CD4-positive, alpha-beta T cell (primary cell): ENCODE measurements around the gene PCDHA7. TPM values are rescaled to one million over a fixed set of nuclear protein-coding genes. Genes with fewer than 3 reads are reported as not detected.

ENCODE experiments used
- ATAC-seq: fragments of 200-7000 bp; cut with Tn5 transposase; one replicate; pipeline ENCODE4 v1.10.0; 2022; ENCODE audit warnings: mild to moderate bottlenecking; ENCODE audit not compliant: poor library complexity
- CTCF ChIA-PET: fragments of 350-600 bp; sonication (Branson Sonifier 250); formaldehyde crosslinking; loops from one replicate; lab custom pipeline; 2021; ENCODE audit warnings: antibody characterized with exemption, inconsistent platforms; lab: Charles Lee
- POLR2A ChIA-PET: fragments of 350-600 bp; sonication (Branson Sonifier 250); formaldehyde crosslinking; loops from one replicate; lab custom pipeline; 2021; ENCODE audit warnings: antibody characterized with exemption, inconsistent platforms; lab: Charles Lee
- DNase-seq, 14 experiments: peaks; one replicate each; pipeline ENCODE4 v3.0.0-alpha.2; 2013 to 2020; ENCODE audit warnings: mixed read lengths in 2 of 14
- H3K27ac ChIP-seq, 2 donors: one replicate each; pipeline versions ENCODE4 v1.5.1 to v1.7.0; 2013; ENCODE audit warnings: low read length in 2 of 2, low read depth in 1 of 2, mild to moderate bottlenecking in 1 of 2
- H3K27me3 ChIP-seq, 2 experiments: 1 replicate in 1 of 2; 2 replicates in 1 of 2; pipeline versions ENCODE4 v1.6.1 to v1.7.0; 2013; ENCODE audit warnings: low read length in 2 of 2, control low read depth in 1 of 2, mild to moderate bottlenecking in 1 of 2, moderate library complexity in 1 of 2; ENCODE audit not compliant: insufficient read depth in 2 of 2, control insufficient read depth in 1 of 2
- H3K36me3 ChIP-seq: one replicate; pipeline ENCODE4 v1.6.1; 2013; ENCODE audit warnings: low read length, control low read depth; ENCODE audit not compliant: insufficient read depth
- H3K4me1 ChIP-seq: one replicate; pipeline ENCODE4 v1.6.1; 2013; ENCODE audit warnings: low read length, control low read depth; ENCODE audit not compliant: insufficient read depth
- H3K4me3 ChIP-seq: one replicate; pipeline ENCODE4 v1.5.1; 2013; ENCODE audit warnings: mild to moderate bottlenecking, low read length, moderate library complexity
- H3K9me3 ChIP-seq, 2 experiments: 1 replicate in 1 of 2; 2 replicates in 1 of 2; pipeline versions ENCODE4 v1.6.1 to v1.7.0; 2013; ENCODE audit warnings: low read length in 2 of 2, mild to moderate bottlenecking in 2 of 2, control low read depth in 1 of 2, moderate library complexity in 1 of 2; ENCODE audit not compliant: control insufficient read depth in 1 of 2, insufficient read depth in 1 of 2
- H3K27ac Mint-ChIP-seq: one replicate; pipeline ENCODE4 v1.8.0; 2020; ENCODE audit warnings: mixed read lengths
- H3K27me3 Mint-ChIP-seq: one replicate; pipeline ENCODE4 v1.8.0; 2021; ENCODE audit warnings: mixed read lengths
- H3K36me3 Mint-ChIP-seq: one replicate; pipeline ENCODE4 v1.8.0; 2021; ENCODE audit warnings: low read depth, mixed read lengths
- H3K4me1 Mint-ChIP-seq: one replicate; pipeline ENCODE4 v1.8.0; 2021; ENCODE audit warnings: low read depth, mixed read lengths
- H3K4me3 Mint-ChIP-seq: one replicate; pipeline ENCODE4 v1.8.0; 2020; ENCODE audit warnings: mild to moderate bottlenecking, mixed read lengths
- H3K9me3 Mint-ChIP-seq: one replicate; pipeline ENCODE4 v1.8.0; 2020; ENCODE audit warnings: mixed read lengths
- intact Hi-C, 2 experiments: fragments of 100-400 bp; cut with DNase I in 1 of 2; cut with micrococcal nuclease in 1 of 2; formaldehyde crosslinking; loops; one replicate each; pipeline versions ENCODE4 v1.15.1 to v1.9.0; 2023 to 2025; cut with DNase I, micrococcal nuclease
- total RNA-seq, 174 experiments: library from RNA in 2 of 174; stranded (reverse) in 2 of 174; gene quantifications; one replicate each; pipeline ENCODE4 v1.2.3 and lab custom pipeline; 2021 to 2026
- TF ChIP-seq, protein P1 (sequence below): fragments of 200-600 bp; IDR thresholded peaks from one replicate; pipeline ENCODE4 v1.8.0; 2022; ENCODE audit warnings: antibody characterized with exemption, mild to moderate bottlenecking

PCDHA7 gene
- total RNA-seq, 2 experiments from 2014 or later: not detected

DNA sequence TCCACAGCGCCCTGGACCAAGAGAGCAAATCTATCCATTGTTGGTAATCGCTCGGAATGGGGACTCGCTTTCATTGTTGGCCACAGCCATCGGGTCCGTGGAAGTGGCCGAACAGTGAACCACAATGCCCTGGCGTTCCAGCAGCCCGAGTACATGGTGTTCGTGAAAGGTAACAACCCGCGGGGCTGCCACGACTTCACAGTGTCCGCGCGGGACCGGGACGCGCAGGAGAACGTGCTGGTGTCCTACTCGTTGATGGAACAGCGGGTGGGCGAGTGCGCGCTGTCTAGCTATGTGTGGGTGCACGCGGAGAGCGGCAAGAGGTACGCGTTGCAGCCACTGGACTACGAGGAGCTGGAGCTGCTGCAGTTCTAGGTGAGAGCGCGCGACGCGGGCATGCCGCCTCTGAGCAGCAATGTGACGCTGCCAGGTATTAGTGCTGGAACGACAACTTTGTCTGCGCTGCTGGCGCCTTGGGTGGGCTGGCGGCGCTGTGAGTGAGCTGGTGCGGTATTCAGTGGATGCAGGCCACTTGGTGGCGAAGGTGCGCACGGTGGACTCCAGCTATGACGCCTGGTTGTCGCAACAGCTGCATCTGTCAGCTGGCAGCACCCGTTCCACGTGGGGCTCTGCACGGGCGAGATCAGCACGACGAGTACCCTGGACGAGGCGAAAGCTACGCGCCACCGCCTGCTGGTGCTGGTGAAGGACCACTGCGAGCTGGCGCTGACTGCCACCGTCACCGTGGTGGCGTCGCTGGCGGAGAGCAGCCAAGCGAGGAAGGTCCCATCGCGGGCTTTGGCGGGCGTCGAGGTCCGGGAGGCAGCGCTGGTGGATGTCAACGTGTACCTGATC lies 28.6 kb downstream of the PCDHA7 start:
- TF ChIP-seq, protein P1, sequence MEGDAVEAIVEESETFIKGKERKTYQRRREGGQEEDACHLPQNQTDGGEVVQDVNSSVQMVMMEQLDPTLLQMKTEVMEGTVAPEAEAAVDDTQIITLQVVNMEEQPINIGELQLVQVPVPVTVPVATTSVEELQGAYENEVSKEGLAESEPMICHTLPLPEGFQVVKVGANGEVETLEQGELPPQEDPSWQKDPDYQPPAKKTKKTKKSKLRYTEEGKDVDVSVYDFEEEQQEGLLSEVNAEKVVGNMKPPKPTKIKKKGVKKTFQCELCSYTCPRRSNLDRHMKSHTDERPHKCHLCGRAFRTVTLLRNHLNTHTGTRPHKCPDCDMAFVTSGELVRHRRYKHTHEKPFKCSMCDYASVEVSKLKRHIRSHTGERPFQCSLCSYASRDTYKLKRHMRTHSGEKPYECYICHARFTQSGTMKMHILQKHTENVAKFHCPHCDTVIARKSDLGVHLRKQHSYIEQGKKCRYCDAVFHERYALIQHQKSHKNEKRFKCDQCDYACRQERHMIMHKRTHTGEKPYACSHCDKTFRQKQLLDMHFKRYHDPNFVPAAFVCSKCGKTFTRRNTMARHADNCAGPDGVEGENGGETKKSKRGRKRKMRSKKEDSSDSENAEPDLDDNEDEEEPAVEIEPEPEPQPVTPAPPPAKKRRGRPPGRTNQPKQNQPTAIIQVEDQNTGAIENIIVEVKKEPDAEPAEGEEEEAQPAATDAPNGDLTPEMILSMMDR: no peak
- no peaks in the 10 kb centered on the region for H3K4me1 ChIP-seq
- H3K27ac Mint-ChIP-seq: no peak overlapping the region
- H3K9me3 ChIP-seq: peaks cover 13 to 34% of the 10 kb centered on the region in 2 experiments
- no peak overlapping the region for H3K4me3 Mint-ChIP-seq
- ChIA-PET CTCF (no interaction called here), POLR2A (no interaction called here)
- peaks cover 4% of the 10 kb centered on the region for H3K9me3 Mint-ChIP-seq
- no peak for ATAC-seq
- H3K4me3 ChIP-seq: no peak overlapping the region
- H3K27ac ChIP-seq: no peak overlapping the region
- H3K4me1 Mint-ChIP-seq: no peaks in the 10 kb centered on the region
- peaks cover 4 to 7% of the 10 kb centered on the region in 2 experiments for H3K27me3 ChIP-seq
- H3K36me3 Mint-ChIP-seq: no peaks in the 10 kb centered on the region
- intact Hi-C loops: no loop called here
- DNase-seq: no peak
- H3K27me3 Mint-ChIP-seq: peaks cover 50% of the 10 kb centered on the region
- no peaks in the 10 kb centered on the region for H3K36me3 ChIP-seq

DNA sequence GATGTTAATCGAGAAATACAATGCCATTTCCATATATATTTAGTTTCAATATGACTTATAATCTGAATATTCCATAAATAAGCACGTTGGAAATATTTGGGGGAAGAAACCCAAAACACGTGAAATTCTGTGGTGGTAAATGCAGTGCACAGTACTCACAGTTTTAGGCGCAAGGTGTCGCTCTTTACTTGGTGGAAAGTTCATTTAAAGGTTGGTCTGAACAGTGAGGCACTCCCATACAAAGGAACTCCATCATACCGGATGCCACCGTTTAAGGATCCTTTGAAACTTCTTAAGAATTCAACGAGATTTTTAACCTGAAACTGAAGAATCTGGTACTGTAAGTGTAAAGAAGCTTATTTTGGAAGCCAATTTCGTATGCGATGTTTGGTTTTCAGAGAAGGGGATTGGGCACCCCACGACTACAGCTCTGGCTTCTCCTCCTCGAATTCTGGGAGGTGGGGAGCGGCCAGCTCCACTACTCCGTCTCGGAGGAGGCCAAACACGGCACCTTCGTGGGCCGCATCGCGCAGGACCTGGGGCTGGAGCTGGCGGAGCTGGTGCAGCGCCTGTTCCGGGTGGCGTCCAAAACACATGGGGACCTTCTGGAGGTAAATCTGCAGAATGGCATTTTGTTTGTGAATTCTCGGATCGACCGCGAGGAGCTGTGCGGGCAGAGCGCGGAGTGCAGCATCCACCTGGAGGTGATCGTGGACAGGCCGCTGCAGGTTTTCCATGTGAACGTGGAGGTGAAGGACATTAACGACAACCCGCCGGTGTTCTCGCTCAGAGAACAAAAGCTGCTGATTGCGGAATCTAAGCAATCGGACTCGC lies 34.9 kb downstream of the PCDHA7 start, which contains the start of gene PCDHA11:
Gene PCDHA11 (plus strand): TSS at position 237 of the 834 bp plus-strand sequence. CDS start 147 bp downstream, at position 384.
- Histone ChIP-seq H3K4me1 (no peaks in the 10 kb centered on the region), H3K27me3 (peaks cover 13 to 23% of the 10 kb centered on the region in 2 experiments), H3K27ac (no peak within 1 kb of the TSS), H3K4me3 (no peak within 1 kb of the TSS), H3K36me3 (no peaks in the 10 kb centered on the region), H3K9me3 (peaks cover 10 to 21% of the 10 kb centered on the region in 2 experiments)
- no peak for DNase-seq
- no peaks in the 10 kb centered on the region for H3K4me1 Mint-ChIP-seq
- TF ChIP-seq, protein P1: no peak
- H3K36me3 Mint-ChIP-seq: no peaks in the 10 kb centered on the region
- H3K9me3 Mint-ChIP-seq: peaks cover 5% of the 10 kb centered on the region
- POLR2A ChIA-PET: no interaction called here
- peaks cover 48% of the 10 kb centered on the region for H3K27me3 Mint-ChIP-seq
- intact Hi-C loops: no loop called here
- no peak for ATAC-seq
- no peak within 1 kb of the TSS for H3K4me3 Mint-ChIP-seq
- no peak within 1 kb of the TSS for H3K27ac Mint-ChIP-seq
- CTCF ChIA-PET: no interaction called here

DNA sequence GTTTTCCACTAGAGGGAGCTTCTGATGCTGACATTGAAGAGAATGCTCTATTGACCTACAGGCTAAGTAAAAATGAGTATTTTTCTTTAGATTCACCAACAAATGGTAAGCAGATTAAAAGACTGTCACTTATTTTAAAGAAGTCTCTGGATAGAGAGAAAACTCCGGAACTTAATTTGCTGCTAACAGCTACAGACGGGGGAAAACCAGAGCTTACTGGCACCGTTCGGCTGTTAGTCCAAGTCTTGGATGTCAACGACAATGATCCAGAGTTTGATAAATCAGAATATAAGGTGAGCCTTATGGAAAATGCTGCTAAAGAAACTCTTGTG lies 35.5 kb downstream of the PCDHA7 start:
- H3K27ac Mint-ChIP-seq: no peak overlapping the region

More for the DNA sequence above, 35.5 kb downstream of the PCDHA7 start:
- peaks cover 50% of the 10 kb centered on the region for H3K27me3 Mint-ChIP-seq
- intact Hi-C loops: no loop called here
- H3K27me3 ChIP-seq: peaks cover 13 to 26% of the 10 kb centered on the region in 2 experiments
- no peaks in the 10 kb centered on the region for H3K36me3 ChIP-seq
- peaks cover 10 to 21% of the 10 kb centered on the region in 2 experiments for H3K9me3 ChIP-seq
- CTCF ChIA-PET: no interaction called here
- no peak overlapping the region for H3K4me3 ChIP-seq
- H3K4me1 Mint-ChIP-seq: no peaks in the 10 kb centered on the region
- H3K4me3 Mint-ChIP-seq: no peak overlapping the region
- H3K27ac ChIP-seq: no peak overlapping the region
- H3K9me3 Mint-ChIP-seq: peaks cover 10% of the 10 kb centered on the region
- no peak for DNase-seq
- ATAC-seq: no peak
- POLR2A ChIA-PET: no interaction called here
- H3K4me1 ChIP-seq: no peaks in the 10 kb centered on the region
- no peaks in the 10 kb centered on the region for H3K36me3 Mint-ChIP-seq
- TF ChIP-seq, protein P1: no peak
